MM.1S (cell line): Measurements from ENCODE around the gene GLRA3.

Experiments used
- EZH2phosphoT487 ChIP-seq: fragments of 300-600 bp; sonication (generic); IDR thresholded peaks from 2 replicates; pipeline ENCODE4 v1.6.1; 2018; ENCODE audit warnings: antibody characterized with exemption, low read length
- TF ChIP-seq, protein P1 (sequence below): fragments of 300-600 bp; sonication (generic); IDR thresholded peaks from 2 replicates; pipeline ENCODE4 v1.5.1; 2016; ENCODE audit warnings: antibody characterized with exemption, low read length, mixed read lengths

DNA sequence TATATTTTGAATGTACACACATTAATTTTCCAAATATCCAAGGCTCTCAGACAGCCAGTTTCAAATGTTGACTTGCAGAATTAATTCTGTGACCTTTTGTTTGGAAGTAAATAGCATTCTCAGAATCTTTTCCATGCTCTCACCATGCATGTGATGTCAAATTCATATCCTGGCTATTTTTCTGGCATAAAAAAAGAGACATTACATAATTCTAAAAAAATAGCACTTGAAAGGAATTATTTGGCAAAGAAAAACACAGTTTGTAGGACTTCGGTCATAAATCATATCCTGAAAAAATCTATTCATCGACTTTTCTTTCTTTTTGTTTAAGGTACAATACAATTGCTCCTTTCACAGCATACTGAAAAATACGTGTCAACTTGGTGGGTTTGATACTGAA lies 111.2 kb downstream of the GLRA3 start:
- TF ChIP-seq, protein P1, sequence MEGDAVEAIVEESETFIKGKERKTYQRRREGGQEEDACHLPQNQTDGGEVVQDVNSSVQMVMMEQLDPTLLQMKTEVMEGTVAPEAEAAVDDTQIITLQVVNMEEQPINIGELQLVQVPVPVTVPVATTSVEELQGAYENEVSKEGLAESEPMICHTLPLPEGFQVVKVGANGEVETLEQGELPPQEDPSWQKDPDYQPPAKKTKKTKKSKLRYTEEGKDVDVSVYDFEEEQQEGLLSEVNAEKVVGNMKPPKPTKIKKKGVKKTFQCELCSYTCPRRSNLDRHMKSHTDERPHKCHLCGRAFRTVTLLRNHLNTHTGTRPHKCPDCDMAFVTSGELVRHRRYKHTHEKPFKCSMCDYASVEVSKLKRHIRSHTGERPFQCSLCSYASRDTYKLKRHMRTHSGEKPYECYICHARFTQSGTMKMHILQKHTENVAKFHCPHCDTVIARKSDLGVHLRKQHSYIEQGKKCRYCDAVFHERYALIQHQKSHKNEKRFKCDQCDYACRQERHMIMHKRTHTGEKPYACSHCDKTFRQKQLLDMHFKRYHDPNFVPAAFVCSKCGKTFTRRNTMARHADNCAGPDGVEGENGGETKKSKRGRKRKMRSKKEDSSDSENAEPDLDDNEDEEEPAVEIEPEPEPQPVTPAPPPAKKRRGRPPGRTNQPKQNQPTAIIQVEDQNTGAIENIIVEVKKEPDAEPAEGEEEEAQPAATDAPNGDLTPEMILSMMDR = no peak
- TF ChIP-seq EZH2phosphoT487 = no peak
